ENCODE measurements around the gene B4GALT7. TPM values are rescaled to one million over a fixed set of nuclear protein-coding genes. Genes with fewer than 3 reads are reported as not detected.

B4GALT7 gene, protein sequence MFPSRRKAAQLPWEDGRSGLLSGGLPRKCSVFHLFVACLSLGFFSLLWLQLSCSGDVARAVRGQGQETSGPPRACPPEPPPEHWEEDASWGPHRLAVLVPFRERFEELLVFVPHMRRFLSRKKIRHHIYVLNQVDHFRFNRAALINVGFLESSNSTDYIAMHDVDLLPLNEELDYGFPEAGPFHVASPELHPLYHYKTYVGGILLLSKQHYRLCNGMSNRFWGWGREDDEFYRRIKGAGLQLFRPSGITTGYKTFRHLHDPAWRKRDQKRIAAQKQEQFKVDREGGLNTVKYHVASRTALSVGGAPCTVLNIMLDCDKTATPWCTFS
- total RNA-seq = 20.7 TPM

GRCh38 chr5:177599731-177600507 is at the start of gene B4GALT7:
TSS of gene B4GALT7 (plus strand) at chr5:177600132. CDS start at chr5:177600211, 79 bp downstream.

DNA sequence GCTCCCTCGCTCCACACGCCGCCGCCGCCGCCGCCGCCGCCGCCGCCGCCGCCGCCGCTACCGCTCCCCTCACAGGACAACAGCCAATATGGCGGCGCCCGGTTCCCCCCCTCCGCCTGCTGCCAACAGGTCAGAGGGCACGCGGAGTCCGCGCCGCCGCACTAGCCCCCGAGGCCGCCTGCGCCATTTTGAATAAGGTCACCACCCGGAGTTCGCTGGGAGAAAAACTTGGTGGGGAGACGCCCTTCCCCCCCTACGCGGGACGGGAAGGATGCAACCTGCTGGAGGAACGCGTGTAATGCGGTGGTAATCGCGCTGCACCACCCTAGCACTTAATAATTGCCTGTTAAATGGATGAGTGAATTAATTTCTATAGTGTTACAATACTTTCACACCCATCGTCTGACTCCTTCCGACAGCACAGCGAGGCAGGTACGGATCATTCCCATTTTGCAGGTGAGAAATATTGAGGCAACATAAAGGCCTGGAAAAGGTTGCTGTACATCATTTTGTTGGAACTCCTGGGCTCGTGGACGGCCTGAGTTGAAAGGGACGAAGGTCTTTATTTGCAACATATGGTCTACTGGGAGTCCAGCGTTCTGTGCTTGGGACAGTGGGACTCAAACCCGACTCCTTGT is 45.3 kb upstream of the B4GALT7 start, which contains the start of gene FAM193B:
Gene FAM193B (minus strand): TSS at position 90 of the 638 bp plus-strand sequence. CDS start 105 bp downstream, outside the sequence.

DNA sequence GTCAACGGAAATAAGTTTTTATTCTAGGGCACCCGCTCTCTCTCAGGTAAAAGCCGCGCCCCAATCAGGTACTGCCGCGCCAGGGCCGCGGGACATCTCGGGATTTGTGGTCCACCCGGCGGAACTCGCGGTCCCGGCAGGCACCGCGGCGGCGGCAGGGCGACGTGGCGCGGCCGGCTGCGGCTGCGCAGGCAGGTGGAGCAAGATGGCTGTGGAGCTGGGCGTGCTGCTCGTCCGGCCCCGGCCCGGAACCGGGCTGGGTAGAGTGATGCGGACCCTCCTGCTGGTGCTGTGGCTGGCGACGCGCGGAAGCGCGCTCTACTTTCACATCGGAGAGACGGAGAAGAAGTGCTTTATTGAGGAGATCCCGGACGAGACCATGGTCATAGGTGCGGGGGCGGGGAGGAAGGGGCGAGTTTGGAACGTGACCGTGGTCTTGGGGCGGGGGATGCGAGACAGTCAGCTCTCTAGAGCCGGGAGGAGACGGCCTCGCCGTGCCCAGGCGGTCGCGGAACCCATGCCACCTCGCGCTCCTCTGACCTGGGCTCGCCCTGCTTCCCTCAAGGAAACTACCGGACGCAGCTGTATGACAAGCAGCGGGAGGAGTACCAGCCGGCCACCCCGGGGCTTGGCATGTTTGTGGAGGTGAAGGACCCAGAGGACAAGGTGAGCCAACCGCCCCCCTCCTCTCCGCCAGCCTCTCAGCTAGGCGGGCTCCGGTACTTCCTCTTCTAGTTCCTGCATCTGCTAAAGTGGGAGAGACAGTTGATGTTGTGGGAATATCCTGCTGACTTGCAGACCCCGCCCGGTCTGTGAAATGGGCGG is 7.7 kb upstream of the B4GALT7 start, which contains the start of gene TMED9:
Gene TMED9 (plus strand): TSS at position 194 of the 825 bp plus-strand sequence. CDS start 12 bp downstream, at position 206.

Other genes starting within 250 kb of the B4GALT7 start
- 93.0 TPM for gene LMAN2, start 248.5 kb upstream of the B4GALT7 start, total RNA-seq
- gene RGS14, start 242.2 kb upstream of the B4GALT7 start, total RNA-seq = 5.0 TPM
- not detected for gene SLC34A1, start 215.7 kb upstream of the B4GALT7 start, total RNA-seq
- 1.6 TPM for gene PFN3, start 199.5 kb upstream of the B4GALT7 start, total RNA-seq
- gene F12, start 190.6 kb upstream of the B4GALT7 start, total RNA-seq = 3.4 TPM
- 24.1 TPM for gene GRK6, start 173.5 kb upstream of the B4GALT7 start, total RNA-seq
- gene PRR7, start 153.3 kb upstream of the B4GALT7 start, total RNA-seq = 11.9 TPM
- gene DBN1, start 126.5 kb upstream of the B4GALT7 start, total RNA-seq = 224 TPM
- 9.1 TPM for gene PDLIM7, start 102.5 kb upstream of the B4GALT7 start, total RNA-seq
- 9.1 TPM for gene DOK3, start 90.3 kb upstream of the B4GALT7 start, total RNA-seq
- 92.6 TPM for gene DDX41, start 83.2 kb upstream of the B4GALT7 start, total RNA-seq
- gene FAM193B, start 45.6 kb upstream of the B4GALT7 start, total RNA-seq = 60.4 TPM
- 24.4 TPM for gene TMED9, start 7.9 kb upstream of the B4GALT7 start, total RNA-seq
- gene FAM153A, start 182.8 kb downstream of the B4GALT7 start, total RNA-seq = 4.7 TPM